HL-60 (cell line): ENCODE data around the gene CCNI2.

Experiments used
- POLR2AphosphoS5 ChIP-seq: IDR thresholded peaks from 2 replicates; pipeline ENCODE4 v1.6.1; 2012; ENCODE audit warnings: low read depth
- TF ChIP-seq, protein P1 (sequence below): IDR thresholded peaks from 2 replicates; pipeline ENCODE4 v1.6.1; 2012; ENCODE audit warnings: low read depth; ENCODE audit not compliant: insufficient replicate concordance

DNA sequence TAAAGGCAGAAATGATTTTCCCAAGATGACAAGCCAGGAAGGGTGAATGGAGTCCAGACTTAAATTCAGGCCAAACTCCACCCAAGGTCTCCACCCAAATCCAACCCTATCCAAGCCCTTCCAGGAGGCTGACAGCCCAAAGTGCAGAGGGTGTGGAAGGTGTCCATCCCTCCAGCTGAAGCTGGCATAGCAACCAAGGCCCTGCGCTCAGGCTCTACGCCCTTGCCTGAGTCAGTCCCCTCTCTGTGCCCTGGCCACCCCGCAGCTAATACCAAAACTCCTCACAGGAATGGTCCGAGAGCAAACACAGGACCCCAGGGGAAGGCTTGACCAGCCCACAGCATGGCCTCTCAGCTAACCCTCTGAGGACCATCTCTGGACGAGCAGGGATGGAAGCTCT lies 27.7 kb downstream of the CCNI2 start:
- TF ChIP-seq POLR2AphosphoS5, result no peak
- TF ChIP-seq, protein P1, sequence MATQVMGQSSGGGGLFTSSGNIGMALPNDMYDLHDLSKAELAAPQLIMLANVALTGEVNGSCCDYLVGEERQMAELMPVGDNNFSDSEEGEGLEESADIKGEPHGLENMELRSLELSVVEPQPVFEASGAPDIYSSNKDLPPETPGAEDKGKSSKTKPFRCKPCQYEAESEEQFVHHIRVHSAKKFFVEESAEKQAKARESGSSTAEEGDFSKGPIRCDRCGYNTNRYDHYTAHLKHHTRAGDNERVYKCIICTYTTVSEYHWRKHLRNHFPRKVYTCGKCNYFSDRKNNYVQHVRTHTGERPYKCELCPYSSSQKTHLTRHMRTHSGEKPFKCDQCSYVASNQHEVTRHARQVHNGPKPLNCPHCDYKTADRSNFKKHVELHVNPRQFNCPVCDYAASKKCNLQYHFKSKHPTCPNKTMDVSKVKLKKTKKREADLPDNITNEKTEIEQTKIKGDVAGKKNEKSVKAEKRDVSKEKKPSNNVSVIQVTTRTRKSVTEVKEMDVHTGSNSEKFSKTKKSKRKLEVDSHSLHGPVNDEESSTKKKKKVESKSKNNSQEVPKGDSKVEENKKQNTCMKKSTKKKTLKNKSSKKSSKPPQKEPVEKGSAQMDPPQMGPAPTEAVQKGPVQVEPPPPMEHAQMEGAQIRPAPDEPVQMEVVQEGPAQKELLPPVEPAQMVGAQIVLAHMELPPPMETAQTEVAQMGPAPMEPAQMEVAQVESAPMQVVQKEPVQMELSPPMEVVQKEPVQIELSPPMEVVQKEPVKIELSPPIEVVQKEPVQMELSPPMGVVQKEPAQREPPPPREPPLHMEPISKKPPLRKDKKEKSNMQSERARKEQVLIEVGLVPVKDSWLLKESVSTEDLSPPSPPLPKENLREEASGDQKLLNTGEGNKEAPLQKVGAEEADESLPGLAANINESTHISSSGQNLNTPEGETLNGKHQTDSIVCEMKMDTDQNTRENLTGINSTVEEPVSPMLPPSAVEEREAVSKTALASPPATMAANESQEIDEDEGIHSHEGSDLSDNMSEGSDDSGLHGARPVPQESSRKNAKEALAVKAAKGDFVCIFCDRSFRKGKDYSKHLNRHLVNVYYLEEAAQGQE, result no peak
